ENCODE results near the gene NPIPB5. TPM values are rescaled to one million over a fixed set of nuclear protein-coding genes. Genes with fewer than 3 reads are reported as not detected.
"Not testable (repeated sequence)": the region's sequence is repeated elsewhere in the genome, so short reads cannot be mapped to it uniquely, and the experiment has no call there.

NPIPB5 gene
- 100 to 1,000 TPM in 2 of 8 experiments, 10 to 100 TPM in 6; 16.1 to 256 (median 37.8) TPM for total RNA-seq

DNA sequence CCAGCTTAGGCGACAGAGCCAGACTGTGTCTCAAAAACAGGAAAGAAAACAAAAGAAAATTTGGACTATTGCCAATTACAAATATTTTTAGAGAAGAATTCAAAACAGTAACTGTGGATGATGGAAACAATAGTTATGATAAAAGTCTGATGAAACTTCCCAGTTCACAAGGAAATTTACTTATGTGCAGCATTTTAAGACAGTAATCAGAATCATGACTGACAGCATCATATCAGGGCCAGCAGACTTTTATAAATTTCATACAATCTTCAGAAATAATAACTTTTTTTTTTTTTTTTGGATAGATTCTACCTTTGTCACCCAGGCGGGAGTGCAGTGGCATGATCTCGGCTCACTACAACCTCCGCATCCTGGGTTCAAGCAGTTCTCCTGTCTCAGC lies at the start of gene NPIPB5:
Gene NPIPB5, plus strand, starts transcription at position 301 of the 400 bp plus-strand sequence. CDS start 2,911 bp downstream, outside the sequence.
- H3K27ac ChIP-seq; ATAC-seq (replicated peaks in 6 of 8); H3K4me3 ChIP-seq; in situ Hi-C loops (cut with MboI; ENCODE audit: low pct_unique_long_range_greater_than_20kb in 2 of 9, low sequenced_read_pairs in 9 of 9, unreplicated experiment in 9 of 9); H3K4me1 ChIP-seq (replicated peaks in 1 of 2): not testable (repeated sequence)
- no CpG with 5 or more reads among the region's 4 CpGs for WGBS, 10 experiments

DNA sequence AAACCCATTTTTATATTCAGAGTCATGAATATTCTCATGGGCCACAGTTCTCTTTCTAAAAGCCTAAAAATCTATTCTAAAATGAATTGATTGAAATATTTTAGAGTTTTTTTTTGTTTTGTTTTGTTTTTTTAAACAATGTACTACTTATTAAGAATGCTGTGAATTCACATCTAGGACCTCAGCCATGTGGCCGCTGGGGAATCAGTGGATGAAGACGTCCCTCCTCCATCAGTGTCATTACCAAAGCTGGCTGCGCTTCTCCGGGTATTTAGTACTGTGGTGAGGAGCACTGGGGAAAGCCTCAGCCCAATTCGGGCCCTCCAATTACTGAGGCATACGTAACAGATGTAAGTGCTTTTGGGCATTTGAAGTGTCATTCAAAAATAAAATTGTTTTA lies 41.8 kb upstream of the NPIPB5 start:
- H3K27ac ChIP-seq; H3K4me1 ChIP-seq (replicated peaks in 1 of 2); H3K4me3 ChIP-seq; in situ Hi-C loops (cut with MboI; ENCODE audit: low pct_unique_long_range_greater_than_20kb in 2 of 9, low sequenced_read_pairs in 9 of 9, unreplicated experiment in 9 of 9); ATAC-seq (replicated peaks in 6 of 8): not testable (repeated sequence)
- WGBS, 10 experiments: no CpG with 5 or more reads among the region's 6 CpGs

DNA sequence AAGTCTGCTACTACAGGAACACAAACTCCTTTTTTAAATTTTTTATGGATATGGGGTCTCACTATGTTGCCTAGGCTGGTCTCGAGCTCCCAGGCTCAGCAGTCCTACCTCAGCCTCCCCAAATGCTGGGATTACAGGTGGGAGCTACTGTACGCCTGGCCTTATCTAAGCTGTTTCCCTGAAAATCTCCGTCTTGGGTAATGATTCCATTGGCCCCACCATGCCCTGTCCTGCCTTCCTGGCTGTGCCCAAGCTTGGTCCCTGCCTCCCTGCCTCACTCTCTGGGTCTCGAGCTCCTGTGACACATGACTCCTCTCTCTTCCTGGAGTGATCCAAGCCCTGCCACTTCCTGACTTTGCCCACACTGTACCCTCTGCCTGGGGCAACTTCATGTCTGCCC lies 27.3 kb downstream of the NPIPB5 start:
- in situ Hi-C loops (cut with MboI; ENCODE audit: low pct_unique_long_range_greater_than_20kb in 2 of 9, low sequenced_read_pairs in 9 of 9, unreplicated experiment in 9 of 9); ATAC-seq (replicated peaks in 6 of 8); H3K27ac ChIP-seq; H3K4me1 ChIP-seq (replicated peaks in 1 of 2); H3K4me3 ChIP-seq: not testable (repeated sequence)
- WGBS, 10 experiments: no CpG with 5 or more reads among the region's 4 CpGs

DNA sequence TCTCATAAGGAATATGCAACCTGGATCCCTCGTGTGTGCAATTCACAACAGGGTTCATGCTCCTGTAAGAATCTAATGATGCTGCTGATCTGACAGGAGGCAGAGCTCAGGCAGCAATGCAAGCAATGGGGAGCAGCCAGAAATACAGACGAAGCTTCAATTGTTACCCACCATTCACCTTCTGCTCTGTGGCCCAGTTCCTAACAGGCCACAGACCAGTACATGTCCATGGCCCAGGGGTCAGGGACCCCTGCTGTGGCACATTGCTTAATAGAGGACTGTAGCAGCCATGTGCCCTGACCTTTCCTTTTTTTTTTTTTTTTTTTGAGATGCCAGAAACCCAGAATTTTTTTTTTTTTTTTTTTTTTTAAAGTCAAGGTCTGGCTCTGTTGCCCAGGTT lies 34.1 kb downstream of the NPIPB5 start:
- no CpG with 5 or more reads among the region's 2 CpGs for WGBS, 10 experiments
- H3K27ac ChIP-seq; H3K4me1 ChIP-seq (replicated peaks in 1 of 2); ATAC-seq (replicated peaks in 6 of 8); H3K4me3 ChIP-seq; in situ Hi-C loops (cut with MboI; ENCODE audit: low pct_unique_long_range_greater_than_20kb in 2 of 9, low sequenced_read_pairs in 9 of 9, unreplicated experiment in 9 of 9): not testable (repeated sequence)

DNA sequence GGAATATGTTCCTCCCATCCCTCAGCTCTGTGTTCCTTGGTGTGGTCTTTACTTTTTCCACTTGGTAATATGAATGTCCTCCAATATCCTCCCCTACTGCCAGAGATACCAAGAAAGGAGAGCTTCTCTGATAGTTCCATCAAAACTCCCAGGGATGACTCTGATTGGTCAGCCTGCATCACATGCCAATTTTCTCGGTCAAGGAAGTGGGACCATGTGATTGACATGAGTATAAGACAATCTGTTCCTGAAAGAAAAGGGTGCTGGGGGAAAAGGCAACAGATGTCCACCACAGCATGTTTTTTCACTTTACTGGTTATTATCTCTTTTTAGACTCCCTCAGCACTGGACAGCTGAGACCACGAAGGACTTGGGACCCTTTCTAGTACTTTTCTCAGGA lies 35.9 kb downstream of the NPIPB5 start:
- H3K4me1 ChIP-seq (replicated peaks in 1 of 2); H3K27ac ChIP-seq; ATAC-seq (replicated peaks in 6 of 8); H3K4me3 ChIP-seq; in situ Hi-C loops (cut with MboI; ENCODE audit: low pct_unique_long_range_greater_than_20kb in 2 of 9, low sequenced_read_pairs in 9 of 9, unreplicated experiment in 9 of 9): not testable (repeated sequence)
- 60% methylated on average over 1 of the region's 2 CpGs; no CpG with 5 or more reads in 9 of the 10 experiments for WGBS, 10 experiments

DNA sequence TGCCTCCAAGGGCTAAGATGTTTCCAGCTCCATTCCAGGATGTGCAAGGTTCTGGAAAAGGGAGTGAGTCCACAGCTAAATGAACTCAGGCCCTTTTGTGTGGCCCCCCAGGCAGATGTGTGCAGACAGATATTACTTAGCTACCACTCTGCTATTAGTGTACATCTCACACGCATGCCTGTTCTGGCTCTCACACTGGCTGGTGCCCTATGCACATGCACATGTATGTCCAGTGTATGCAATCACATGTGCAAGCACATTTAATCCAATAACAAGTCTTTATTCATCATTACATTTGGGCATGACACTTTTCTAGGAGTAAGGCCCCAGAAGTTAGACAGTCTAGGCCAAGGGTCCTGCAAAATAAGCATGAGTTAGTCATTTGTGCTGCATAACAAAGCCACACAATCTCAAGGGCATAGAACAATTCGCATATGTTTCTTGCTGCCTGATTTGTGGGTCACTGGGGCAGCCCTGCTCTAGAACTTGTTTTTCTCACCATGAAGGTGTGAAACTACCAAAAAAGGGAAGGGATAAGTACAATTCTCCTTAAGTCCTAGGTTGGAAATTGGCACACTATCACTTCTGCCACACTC lies 36.6 kb downstream of the NPIPB5 start:
- H3K4me1 ChIP-seq (replicated peaks in 1 of 2); H3K27ac ChIP-seq; H3K4me3 ChIP-seq; ATAC-seq (replicated peaks in 6 of 8); in situ Hi-C loops (cut with MboI; ENCODE audit: low pct_unique_long_range_greater_than_20kb in 2 of 9, low sequenced_read_pairs in 9 of 9, unreplicated experiment in 9 of 9): not testable (repeated sequence)
- WGBS, 10 experiments: 43 to 93% (median 82%) methylated on average over 1 to 2 of the region's 2 CpGs; no CpG with 5 or more reads in 3 of the 10 experiments

DNA sequence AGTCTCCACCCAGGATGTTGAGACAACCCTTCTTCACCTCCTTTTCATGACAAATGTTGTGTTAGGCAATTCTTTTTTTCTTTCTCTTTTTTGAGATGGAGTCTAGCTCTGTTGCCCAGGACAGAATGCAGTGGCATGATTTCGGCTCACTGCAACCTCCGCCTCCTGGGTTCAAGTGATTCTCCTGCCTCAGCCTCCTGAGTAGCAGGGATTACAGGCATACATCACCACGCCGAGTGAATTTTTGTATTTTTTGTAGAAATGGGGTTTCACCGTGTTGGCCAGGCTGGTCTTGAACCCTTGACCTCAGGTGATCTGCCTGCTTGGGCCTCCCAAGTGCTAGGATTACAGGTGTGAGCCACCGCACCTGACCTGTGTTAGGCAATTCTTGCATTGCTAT lies 39.2 kb downstream of the NPIPB5 start:
- ATAC-seq (replicated peaks in 6 of 8): not testable (repeated sequence)
- WGBS, 10 experiments: 100% methylated on average over 2 of the region's 6 CpGs; no CpG with 5 or more reads in 9 of the 10 experiments

DNA sequence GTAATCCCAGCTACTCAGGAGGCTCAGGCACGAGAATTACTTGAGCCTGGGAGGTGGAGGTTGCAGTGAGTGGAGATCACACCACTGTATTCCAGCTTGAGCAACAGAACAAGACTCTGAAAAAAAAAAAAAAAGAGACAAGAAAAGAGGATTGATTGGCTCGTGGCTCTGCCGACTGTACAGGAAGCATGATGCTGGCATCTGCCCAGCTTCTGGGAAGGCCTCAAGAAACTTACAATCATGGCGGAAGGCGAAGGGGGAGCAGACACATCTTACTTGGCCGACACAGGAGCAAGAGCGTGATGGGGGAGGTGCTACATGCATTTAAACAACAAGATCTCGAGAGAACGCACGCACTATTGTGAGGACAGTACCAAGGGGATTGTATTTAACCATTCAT lies 40.5 kb downstream of the NPIPB5 start:
- H3K4me3 ChIP-seq; H3K4me1 ChIP-seq (replicated peaks in 1 of 2); ATAC-seq (replicated peaks in 6 of 8); H3K27ac ChIP-seq; in situ Hi-C loops (cut with MboI; ENCODE audit: low pct_unique_long_range_greater_than_20kb in 2 of 9, low sequenced_read_pairs in 9 of 9, unreplicated experiment in 9 of 9): not testable (repeated sequence)
- 20 to 100% (median 70%) methylated on average over 1 to 3 of the region's 10 CpGs; no CpG with 5 or more reads in 7 of the 10 experiments for WGBS, 10 experiments

More for the DNA sequence above, 39.2 kb downstream of the NPIPB5 start:
- H3K27ac ChIP-seq; H3K4me3 ChIP-seq; in situ Hi-C loops (cut with MboI; ENCODE audit: low pct_unique_long_range_greater_than_20kb in 2 of 9, low sequenced_read_pairs in 9 of 9, unreplicated experiment in 9 of 9); H3K4me1 ChIP-seq (replicated peaks in 1 of 2): not testable (repeated sequence)

DNA sequence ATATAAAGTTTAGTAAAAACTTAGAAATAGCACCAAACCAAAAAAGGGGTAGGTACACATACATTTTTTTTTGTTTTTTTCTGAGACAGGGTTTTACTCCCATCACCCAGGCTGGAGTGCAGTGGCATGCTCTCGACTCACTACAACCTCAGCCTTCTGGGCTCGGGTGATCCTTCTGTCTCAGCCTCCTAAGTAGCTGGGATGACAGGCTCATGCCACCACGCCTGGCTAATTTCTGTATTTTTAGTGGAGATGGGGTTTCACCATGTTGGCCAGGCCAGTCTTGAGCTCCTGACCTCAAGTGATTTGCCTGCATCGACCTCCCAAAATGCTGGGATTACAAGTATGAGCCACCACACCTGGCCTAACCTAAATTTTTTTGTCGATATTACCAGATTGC lies 41.0 kb downstream of the NPIPB5 start:
- H3K27ac ChIP-seq; H3K4me1 ChIP-seq (replicated peaks in 1 of 2); ATAC-seq (replicated peaks in 6 of 8); H3K4me3 ChIP-seq; in situ Hi-C loops (cut with MboI; ENCODE audit: low pct_unique_long_range_greater_than_20kb in 2 of 9, low sequenced_read_pairs in 9 of 9, unreplicated experiment in 9 of 9): not testable (repeated sequence)
- 61 to 85% (median 80%) methylated on average over 2 to 5 of the region's 5 CpGs; no CpG with 5 or more reads in 2 of the 10 experiments for WGBS, 10 experiments

DNA sequence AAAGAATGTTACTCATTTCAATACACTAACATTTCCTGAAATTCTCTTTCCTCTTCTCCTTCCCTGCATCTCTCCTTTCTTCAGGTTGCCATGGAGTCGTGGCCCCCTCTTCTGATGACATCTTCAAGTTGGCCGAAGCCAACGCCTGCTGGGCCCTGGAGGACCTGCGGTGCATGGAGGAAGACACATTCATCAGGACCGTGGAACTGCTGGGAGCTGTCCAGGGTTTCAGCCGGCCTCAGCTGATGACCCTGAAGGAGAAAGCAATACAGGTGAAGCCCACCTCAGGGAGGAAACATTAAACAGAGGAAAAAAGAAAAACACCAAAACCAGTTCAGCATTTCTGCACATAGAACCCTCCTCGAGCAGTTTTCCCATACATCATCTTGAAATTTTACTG lies 46.1 kb downstream of the NPIPB5 start:
- no CpG with 5 or more reads among the region's 7 CpGs for WGBS, 10 experiments
- ATAC-seq (replicated peaks in 6 of 8): peak in 2 of 8 experiments; percentile 31 to 47
- H3K4me3 ChIP-seq; H3K27ac ChIP-seq; H3K4me1 ChIP-seq (replicated peaks in 1 of 2); in situ Hi-C loops (cut with MboI; ENCODE audit: low pct_unique_long_range_greater_than_20kb in 2 of 9, low sequenced_read_pairs in 9 of 9, unreplicated experiment in 9 of 9): not testable (repeated sequence)

Other genes with a start within 250 kb of the NPIPB5 start
- 10 to 100 TPM; 20.0 to 65.8 (median 39.4) TPM for gene POLR3E, start 213.5 kb upstream of the NPIPB5 start, total RNA-seq
- 10 to 100 TPM; 10.0 to 31.5 (median 18.3) TPM for gene CDR2, start 136.3 kb upstream of the NPIPB5 start, total RNA-seq

All from motor neuron (in vitro differentiated cells).